ENCODE results near the gene CRACDL.
"Not testable (repeated sequence)": the region's sequence is repeated elsewhere in the genome, so short reads cannot be mapped to it uniquely, and the experiment has no call there.

Gene CRACDL

GRCh38 chr2:98881153-98881650 is 54.8 kb downstream of the CRACDL start:
- no peak for DNase-seq

- DNase-seq: no peak
Measured at GRCh38 chr2:98880266-98881152, 55.5 kb downstream of the CRACDL start.

GRCh38 chr2:98877658-98878057 is 58.4 kb downstream of the CRACDL start:
- not testable (repeated sequence) for DNase-seq

GRCh38 chr2:98876741-98877140 is 59.3 kb downstream of the CRACDL start:
- no peak for DNase-seq

- no peak for DNase-seq
Measured at GRCh38 chr2:98875746-98876145, 60.3 kb downstream of the CRACDL start.

- DNase-seq: no peak
Measured at GRCh38 chr2:98875081-98875728, 60.8 kb downstream of the CRACDL start.

GRCh38 chr2:98874186-98874689 is 61.8 kb downstream of the CRACDL start:
- no peak for DNase-seq

GRCh38 chr2:98872526-98872925 is 63.5 kb downstream of the CRACDL start:
- no peak for DNase-seq

- no peak for DNase-seq
Measured at GRCh38 chr2:98871506-98871905, 64.5 kb downstream of the CRACDL start.

- no peak for DNase-seq
Measured at GRCh38 chr2:98870516-98871158, 65.4 kb downstream of the CRACDL start.

GRCh38 chr2:98869870-98870269 is 66.2 kb downstream of the CRACDL start:
- DNase-seq: no peak

- DNase-seq: no peak
Measured at GRCh38 chr2:98869272-98869641, 66.8 kb downstream of the CRACDL start.

GRCh38 chr2:98868548-98869271 is 67.3 kb downstream of the CRACDL start:
- DNase-seq: no peak

GRCh38 chr2:98867539-98868309 is 68.3 kb downstream of the CRACDL start:
- no peak for DNase-seq

- no peak for DNase-seq
Measured at GRCh38 chr2:98866033-98866432, 70.0 kb downstream of the CRACDL start.

- no peak for DNase-seq
Measured at GRCh38 chr2:98861601-98862000, 74.4 kb downstream of the CRACDL start.

GRCh38 chr2:98859323-98859722 is 76.7 kb downstream of the CRACDL start:
- DNase-seq: no peak

GRCh38 chr2:98857001-98857400 is 79.0 kb downstream of the CRACDL start:
- no peak for DNase-seq

GRCh38 chr2:98854682-98855081 is 81.3 kb downstream of the CRACDL start:
- no peak for DNase-seq

GRCh38 chr2:98852932-98853331 is 83.1 kb downstream of the CRACDL start:
- DNase-seq: no peak

GRCh38 chr2:98850074-98850473 is 86.0 kb downstream of the CRACDL start:
- no peak for DNase-seq

- DNase-seq: no peak
Measured at GRCh38 chr2:98849113-98849512, 86.9 kb downstream of the CRACDL start.
